HAP-1 (cell line): ENCODE measurements around the gene HOXB9.

Experiments used
- DNase-seq, 2 experiments: peaks; one replicate each; pipeline ENCODE4 v3.0.0-alpha.2; 2016 to 2020; ENCODE audit warnings: low spot score in 2 of 2
- H3K27me3 ChIP-seq: fragments of 250-450 bp; sonication (Bioruptor Pico); 2 replicates; pipeline ENCODE4 v1.5.1; 2020; ENCODE audit warnings: low read depth, mild to moderate bottlenecking, moderate library complexity
- H3K36me3 ChIP-seq: fragments of 250-450 bp; sonication (Bioruptor Pico); replicated peaks from 2 replicates; pipeline ENCODE4 v1.5.1; 2020; ENCODE audit warnings: mild to moderate bottlenecking
- H3K4me1 ChIP-seq: fragments of 250-450 bp; sonication (Bioruptor Pico); 2 replicates; pipeline ENCODE4 v1.5.1; 2020; ENCODE audit warnings: mild to moderate bottlenecking
- H3K4me3 ChIP-seq: fragments of 250-450 bp; sonication (Bioruptor Pico); 2 replicates; pipeline ENCODE4 v1.5.1; 2020; ENCODE audit warnings: mild to moderate bottlenecking, moderate library complexity
- H3K9me3 ChIP-seq: fragments of 250-450 bp; sonication (Bioruptor Pico); 2 replicates; pipeline ENCODE4 v1.5.1; 2020; ENCODE audit warnings: mild to moderate bottlenecking, moderate library complexity
- in situ Hi-C: fragments of 300-500 bp; cut with MboI; formaldehyde crosslinking; loops from 3 replicates; pipeline ENCODE4 v1.14.3; 2020; ENCODE audit warnings: low sequenced_read_pairs, inconsistent platforms, mixed read lengths

Gene HOXB9

DNA sequence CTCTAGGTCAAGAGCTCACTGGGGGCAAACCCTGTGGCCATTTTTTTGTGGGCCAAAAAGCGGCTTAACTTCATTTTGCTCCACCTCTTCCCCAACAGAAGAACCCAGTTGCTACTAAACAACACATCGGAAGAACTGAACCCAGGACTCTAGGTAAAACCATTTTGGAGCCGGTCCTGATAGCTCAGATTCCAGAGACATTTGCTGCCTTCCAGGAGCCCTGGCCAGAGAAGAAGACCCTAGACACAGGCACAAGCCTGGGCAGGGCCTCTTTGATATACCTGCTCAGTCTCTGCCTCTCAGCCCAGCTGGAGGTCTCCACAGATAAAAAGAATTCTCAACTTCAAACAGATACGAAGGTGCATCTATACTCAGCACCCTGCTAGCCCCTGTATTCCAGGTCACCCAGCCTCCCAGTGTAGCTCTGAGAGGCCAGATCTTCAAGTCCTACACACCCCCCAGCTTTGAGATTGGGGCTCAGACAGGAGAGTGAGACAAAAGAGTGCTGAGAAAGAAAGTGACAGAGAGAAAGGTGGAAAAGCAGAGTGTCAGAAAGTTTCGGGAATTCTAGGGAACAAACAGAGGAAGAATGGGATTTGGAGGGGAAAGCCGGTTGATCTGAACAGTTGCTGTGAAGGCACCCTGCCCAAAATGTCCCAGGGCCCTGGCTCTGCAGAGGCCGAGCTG, 6.6 kb upstream of the HOXB9 start:
- no peaks in the 10 kb centered on the region for H3K36me3 ChIP-seq
- in situ Hi-C loops = no loop called here

DNA sequence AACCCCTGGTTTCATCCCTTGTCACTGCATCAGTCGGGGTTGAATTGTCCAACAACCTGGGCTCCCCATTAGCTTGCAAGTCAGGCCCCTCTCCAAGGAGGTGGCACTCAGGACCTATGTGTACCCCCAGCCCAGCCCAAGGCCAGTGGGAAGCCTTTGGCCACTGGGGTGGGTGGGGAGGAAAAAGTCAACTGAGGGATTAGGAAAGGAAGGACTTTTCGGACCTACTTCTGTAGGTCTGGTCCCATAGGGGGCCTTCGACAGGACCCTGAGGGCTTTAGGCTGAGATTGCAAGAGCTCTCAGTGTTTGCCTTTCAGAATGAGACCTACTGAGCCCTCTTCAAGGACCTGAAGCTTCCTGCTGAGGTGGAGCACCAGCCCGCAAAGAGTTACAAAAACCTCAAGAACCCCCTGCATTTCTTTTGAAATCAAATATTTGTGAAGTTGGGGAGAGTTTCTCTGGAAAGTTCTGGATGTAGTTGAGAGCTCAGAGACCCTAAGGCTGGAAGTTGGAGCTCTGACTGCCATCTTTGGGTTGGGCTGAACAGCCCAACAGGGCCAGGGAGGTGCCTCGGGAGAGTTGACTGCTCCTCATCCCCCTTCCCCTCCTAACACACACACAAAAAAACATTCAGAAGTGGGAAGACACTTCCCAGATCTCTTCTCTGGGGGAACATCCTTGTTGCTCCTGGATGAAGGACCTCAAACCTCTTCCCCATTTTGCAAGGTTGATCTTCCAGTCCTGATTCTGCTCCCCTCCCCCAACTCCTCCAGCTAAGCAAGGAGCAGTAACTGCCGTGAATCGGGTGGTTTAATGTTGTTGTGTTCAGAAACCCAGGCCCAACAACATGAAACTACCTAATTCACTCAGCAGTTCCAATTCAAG, 5.8 kb upstream of the HOXB9 start:
- in situ Hi-C loops = no loop called here
- Histone ChIP-seq H3K36me3 (no peaks in the 10 kb centered on the region), H3K4me3 (no peak overlapping the region), H3K27me3 (peaks cover 34% of the 10 kb centered on the region), H3K9me3 (no peaks in the 10 kb centered on the region; the same call in 1 of the 2 replicates), H3K4me1 (peaks cover 3% of the 10 kb centered on the region)
- no peak for DNase-seq

More for the DNA sequence above, 6.6 kb upstream of the HOXB9 start:
- Histone ChIP-seq H3K4me3 (no peak overlapping the region), H3K4me1 (peaks cover 3% of the 10 kb centered on the region), H3K27me3 (peaks cover 26% of the 10 kb centered on the region), H3K9me3 (no peaks in the 10 kb centered on the region; the same call in 1 of the 2 replicates)
- DNase-seq = no peak

DNA sequence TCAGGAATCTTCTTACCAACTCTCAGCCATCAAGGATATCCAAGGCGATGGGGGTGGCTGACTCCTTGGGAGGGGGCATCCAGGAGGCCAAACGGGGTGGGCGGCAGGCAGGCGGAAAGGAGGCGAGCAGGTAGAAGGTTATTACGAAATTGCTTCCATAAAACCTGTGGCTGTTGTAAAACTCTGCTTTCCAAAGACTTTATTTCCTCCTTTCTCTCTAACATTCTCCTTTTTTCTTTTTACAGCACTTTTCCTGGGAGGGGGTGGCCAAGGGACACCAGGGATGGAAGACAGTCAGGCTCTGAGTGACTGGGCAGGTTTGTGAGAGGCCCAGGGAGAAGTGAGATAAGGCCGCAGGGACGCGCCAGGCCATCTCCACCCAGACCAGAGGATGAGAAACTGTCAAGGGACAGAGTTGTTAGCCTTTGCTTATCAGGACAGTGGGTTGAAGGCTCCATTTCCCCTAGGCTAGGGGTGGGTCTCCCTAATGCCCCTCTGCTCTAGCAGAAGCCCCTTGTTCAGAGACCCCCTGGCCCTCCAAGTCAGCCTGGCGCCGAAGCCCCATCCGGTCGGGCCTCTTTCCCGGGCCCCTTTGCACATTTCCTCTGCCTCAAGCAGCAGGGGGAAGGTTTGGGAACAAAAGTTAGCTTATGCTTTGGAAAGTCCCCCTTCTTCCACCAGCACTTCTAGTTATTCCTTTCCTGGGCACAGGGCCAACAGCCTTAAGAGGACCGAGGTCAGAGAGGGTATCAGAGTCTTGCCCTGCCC, 5.0 kb upstream of the HOXB9 start:
- H3K9me3 ChIP-seq = no peaks in the 10 kb centered on the region; the same call in 1 of the 2 replicates
- H3K4me1 ChIP-seq = no peaks in the 10 kb centered on the region; the same call in 1 of the 2 replicates
- H3K27me3 ChIP-seq = peaks cover 39% of the 10 kb centered on the region
- DNase-seq = peak in 1 of 2 experiments; percentile 4
- H3K4me3 ChIP-seq = no peak overlapping the region
- H3K36me3 ChIP-seq = no peaks in the 10 kb centered on the region
- in situ Hi-C loops = no loop called here

DNA sequence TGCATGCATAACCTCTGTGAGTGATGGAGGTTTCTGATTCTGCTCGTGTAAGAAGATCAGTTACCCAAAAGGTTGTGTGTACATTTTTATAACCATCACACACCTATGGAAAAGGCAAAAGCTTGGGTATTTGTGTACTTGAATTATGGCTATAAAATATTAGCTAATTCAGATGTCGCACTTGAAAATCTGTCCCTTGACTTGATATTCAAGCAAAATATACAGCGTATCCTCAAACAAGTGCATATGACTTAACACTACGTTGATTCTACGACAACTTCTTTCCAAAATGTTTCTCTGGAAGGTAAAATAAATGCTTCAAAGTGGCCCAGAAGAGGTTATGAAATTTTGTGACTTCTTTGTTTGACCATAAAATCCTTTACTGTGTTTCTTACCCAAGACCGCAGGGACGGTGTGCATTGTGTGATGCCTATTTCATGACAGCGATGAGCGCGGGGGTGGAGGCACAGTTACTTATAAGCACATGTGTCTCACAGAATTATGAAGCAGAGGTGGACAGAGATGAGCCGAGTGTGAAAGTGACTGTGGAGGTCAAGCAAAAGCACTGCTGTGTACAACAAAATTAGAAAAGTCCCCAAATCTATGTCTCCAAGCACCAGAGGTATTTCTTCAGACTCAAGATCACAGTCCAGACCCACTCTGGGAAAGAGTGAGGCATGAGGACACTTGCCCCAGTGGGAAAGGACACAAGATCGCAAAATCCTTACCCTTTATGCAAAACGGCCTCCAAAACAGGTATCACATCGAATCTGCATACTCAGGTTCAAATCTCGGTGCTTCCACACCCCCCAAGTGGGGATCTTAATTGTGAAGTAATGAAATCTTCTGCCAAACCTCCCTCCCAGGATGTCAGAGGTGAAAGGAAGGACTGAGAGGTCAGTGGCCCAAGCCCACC, 4.1 kb upstream of the HOXB9 start:
- DNase-seq = no peak
- in situ Hi-C loops = no loop called here
- Histone ChIP-seq H3K4me3 (no peak overlapping the region), H3K36me3 (no peaks in the 10 kb centered on the region), H3K9me3 (no peaks in the 10 kb centered on the region; the same call in 1 of the 2 replicates), H3K4me1 (no peaks in the 10 kb centered on the region; the same call in 1 of the 2 replicates), H3K27me3 (peaks cover 46% of the 10 kb centered on the region)

DNA sequence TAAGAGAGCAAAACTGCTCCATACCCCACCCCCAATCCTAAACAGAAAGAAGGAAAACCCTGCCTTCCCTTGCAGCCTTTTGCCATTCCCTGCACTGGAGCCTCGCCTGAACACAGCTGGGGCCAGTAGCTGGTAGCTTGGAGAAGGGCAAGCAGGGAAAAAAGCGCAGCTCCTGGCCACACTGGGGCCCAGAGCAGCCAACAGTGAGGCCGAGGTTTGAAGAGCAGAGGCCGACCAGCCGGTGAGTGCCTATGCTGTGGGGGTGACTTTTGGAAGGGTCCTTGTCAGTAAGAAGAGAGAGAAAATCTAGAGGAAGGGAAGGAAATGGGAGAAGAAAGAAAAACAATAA, 3.2 kb upstream of the HOXB9 start:
- no peak overlapping the region for H3K4me3 ChIP-seq
- DNase-seq = no peak
- in situ Hi-C loops = no loop called here
- no peaks in the 10 kb centered on the region; the same call in 1 of the 2 replicates for H3K9me3 ChIP-seq
- peaks cover 55% of the 10 kb centered on the region for H3K27me3 ChIP-seq
- no peaks in the 10 kb centered on the region for H3K36me3 ChIP-seq
- H3K4me1 ChIP-seq = no peaks in the 10 kb centered on the region; the same call in 1 of the 2 replicates

DNA sequence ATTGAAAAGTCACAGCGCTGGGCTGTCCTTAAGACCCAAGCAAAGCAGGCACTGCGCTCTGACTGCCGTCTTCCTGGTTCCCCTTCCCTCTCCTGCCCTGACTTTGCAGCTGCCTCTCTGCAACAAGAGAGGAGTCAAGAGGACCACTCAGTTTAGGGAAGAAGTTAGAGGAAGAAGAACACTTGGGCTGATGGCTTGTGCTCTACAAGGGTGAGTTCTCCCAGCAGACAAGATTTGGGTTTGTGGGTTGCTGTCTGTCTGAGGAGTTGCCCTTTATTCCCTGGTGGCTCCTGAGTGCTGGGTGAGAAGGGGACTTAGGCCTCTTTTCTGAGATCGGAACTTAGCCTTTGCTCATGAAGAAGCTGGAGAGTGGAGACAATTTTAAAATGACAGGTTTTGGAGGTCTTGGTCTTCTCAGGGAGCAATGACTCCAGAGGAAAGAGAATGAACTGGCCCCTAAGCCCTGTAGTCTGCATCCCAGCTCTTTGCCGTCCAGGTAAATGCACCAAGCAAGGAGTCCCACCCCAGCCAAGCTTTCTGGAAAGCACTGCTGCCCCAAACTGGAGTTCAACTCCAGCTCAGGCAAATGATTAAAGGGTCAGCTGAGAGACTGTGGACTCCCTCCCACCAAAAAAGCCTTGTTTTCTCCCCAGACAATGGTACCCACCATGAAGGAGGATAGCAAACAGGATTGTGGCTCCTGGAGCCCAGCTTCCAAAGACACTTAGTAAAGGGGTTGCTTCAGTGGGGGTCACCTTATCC, 2.7 kb upstream of the HOXB9 start:
- Histone ChIP-seq H3K9me3 (no peaks in the 10 kb centered on the region), H3K4me1 (no peaks in the 10 kb centered on the region; the same call in 1 of the 2 replicates), H3K36me3 (no peaks in the 10 kb centered on the region), H3K27me3 (peaks cover 60% of the 10 kb centered on the region), H3K4me3 (no peak overlapping the region)
- in situ Hi-C loops = no loop called here
- DNase-seq = no peak

DNA sequence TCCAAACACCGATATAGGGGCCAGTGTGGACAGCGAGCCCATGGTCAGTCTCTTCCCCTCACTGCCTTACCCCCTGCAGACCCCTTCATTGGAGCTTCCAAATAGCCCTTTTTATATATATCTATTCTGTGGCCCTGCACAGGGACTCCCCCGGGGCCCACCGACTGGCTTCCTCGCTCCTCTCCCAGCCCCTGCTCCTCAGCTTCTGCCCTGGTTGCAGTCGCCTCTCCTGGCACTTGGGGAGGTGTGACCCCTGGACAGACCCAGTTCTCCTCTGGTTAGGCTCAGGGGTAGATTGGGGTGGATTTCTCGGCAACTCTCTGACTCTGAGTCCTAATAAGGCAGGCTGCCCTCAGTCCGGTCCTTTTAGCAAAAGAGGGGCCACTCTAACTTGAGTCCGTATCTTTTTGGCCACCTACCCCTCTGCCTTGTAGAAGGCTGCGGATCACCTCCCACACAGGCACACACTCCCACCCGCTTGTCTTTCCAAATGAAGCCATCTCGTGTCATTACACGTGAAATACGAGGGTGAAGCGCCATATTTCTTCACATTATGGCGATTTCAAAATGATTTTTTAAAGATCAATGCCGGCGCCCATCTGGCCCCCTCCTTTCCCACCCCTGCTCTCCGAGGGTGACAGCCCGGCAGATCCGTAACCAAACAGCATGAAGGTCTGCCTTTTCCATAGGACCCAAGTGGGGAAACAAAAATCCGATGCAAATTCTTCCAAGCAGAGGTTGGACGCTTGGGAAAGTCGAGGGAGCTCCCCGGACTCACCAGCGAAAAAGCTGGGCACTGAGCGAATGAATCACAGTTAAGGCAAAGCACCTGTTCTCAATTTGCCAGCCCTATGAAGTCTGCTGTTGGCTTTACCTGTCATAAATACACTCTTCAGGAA, 1.7 kb upstream of the HOXB9 start:
- H3K9me3 ChIP-seq = no peaks in the 10 kb centered on the region
- DNase-seq = no peak
- no peaks in the 10 kb centered on the region for H3K4me1 ChIP-seq
- no peaks in the 10 kb centered on the region for H3K36me3 ChIP-seq
- peaks cover 70% of the 10 kb centered on the region for H3K27me3 ChIP-seq
- no peak overlapping the region for H3K4me3 ChIP-seq
- in situ Hi-C loops = no loop called here

DNA sequence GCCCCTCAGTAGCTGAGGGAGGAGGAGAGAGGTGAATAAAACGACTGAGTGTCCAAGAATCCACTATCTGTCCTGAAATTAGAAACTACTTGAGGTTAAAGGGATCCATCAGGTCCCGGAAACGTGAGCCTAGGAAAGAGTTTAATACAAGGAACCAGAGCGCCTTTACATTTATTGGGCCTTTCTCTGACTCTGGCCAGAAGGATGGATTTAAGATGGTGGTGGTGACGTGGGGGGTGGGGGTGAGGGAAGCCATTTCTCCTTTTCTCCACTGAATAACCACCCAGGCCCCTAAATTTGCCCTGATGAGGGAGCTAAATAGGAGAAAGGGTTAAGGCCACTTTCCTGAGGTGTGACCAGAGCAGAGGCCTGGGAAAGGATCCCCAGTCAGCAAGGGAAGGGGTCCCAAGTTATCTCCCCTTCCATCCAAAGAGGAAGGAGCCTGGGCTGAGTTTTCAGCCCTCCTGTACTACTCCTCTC, 1.0 kb upstream of the HOXB9 start:
- in situ Hi-C loops = no loop called here
- Histone ChIP-seq H3K9me3 (no peaks in the 10 kb centered on the region), H3K4me1 (no peaks in the 10 kb centered on the region), H3K4me3 (no peak overlapping the region), H3K36me3 (no peaks in the 10 kb centered on the region), H3K27me3 (peaks cover 77% of the 10 kb centered on the region)
- DNase-seq = no peak

DNA sequence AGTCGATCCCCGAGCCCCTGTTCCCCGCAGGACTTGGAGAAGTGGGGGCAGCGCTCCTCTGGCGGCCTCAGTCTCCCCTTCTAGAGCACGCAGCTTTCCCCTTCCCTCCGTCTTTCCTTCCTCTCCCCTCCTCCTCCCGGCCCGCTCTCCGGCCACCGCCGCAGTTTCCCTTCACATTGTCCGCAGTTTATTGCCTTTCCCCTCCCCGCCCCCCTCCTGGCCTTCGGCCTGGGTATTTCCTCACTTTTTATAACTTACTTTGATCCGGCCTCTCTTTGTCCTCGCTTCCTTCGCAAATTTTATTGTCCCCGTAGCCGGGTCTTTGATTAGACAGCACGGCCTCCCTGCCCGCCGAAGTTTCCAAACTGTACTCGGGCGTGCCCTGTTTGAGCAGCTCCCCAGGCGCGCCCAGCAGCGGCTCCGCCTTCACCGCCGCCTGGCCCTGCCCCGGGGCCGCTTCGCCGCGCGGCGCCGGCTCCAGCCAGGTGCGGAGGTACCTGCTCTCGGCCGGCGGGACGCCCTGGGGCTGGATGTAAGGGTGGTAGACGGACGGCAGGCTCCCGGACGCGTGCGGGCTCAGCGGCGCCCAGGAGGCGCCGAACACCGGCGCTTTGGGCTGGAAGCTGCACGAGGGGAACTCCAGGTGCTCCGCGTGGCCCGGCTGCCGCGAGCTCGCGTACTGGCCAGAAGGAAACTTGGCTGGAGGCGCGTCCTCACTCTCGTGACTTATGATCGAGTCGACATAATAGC, 488 bp downstream of the HOXB9 start:
- H3K4me3 ChIP-seq = peak overlapping the region; percentile 39
- no peaks in the 10 kb centered on the region for H3K4me1 ChIP-seq
- no peaks in the 10 kb centered on the region for H3K36me3 ChIP-seq
- in situ Hi-C loops = no loop called here
- no peaks in the 10 kb centered on the region for H3K9me3 ChIP-seq
- H3K27me3 ChIP-seq = peaks cover 84% of the 10 kb centered on the region
- DNase-seq = peak; percentile 33 to 69

DNA sequence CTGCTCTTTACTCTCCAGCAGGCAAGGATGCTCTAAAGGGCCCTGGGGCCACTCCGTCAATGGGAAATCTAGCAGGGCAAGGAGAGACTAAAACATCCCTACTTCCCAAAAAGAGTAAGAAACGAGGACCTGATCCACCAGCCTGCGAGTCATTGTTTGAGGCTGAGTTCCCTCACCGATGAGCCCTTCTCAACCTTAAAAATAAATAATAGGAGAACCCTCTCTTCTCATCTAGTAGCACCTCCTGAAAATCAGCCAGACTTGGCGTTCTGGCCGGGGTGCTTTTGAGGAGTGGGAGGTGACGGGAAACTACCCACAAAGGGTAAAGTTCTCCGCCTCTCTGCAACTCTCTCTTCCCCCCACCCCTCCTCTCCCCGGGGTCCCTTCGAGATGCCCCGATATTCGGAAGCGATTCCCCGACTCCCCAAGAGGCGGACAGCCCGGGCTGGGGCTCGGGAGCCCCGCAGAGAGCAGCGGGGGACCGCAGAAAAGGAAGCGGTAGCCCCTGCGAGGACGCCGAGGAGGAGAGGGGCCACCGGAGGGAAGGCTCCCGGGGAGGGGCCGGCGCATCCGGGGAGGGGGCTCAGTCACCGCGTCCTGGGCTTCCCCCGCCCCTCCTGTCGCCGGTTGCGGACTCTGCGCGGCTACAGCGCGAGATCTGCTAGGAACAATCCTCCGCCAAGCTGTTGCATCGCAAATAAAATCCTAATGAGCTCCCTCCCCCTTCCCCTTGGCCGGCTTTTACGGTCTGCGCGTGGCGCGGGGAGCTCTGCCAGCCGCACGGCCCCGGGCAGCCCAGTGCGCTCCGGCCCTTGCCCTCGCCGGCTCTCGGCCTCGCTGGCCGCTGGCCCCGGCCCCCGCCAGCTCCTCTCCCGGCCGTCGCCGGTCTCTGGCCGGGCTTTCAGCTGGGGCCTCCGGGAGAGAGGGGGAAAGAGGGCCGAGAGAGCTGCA, 1.3 kb downstream of the HOXB9 start:
- Histone ChIP-seq H3K4me3 (peak overlapping the region; percentile 39), H3K4me1 (no peaks in the 10 kb centered on the region), H3K27me3 (peaks cover 85% of the 10 kb centered on the region), H3K9me3 (no peaks in the 10 kb centered on the region), H3K36me3 (no peaks in the 10 kb centered on the region)
- in situ Hi-C loops = loop anchor here (5.0 kb wide), 1 partner anchor 598 kb away; no protein-coding TSS in a partner anchor
- DNase-seq = peak; percentile 19 to 58
